SK-N-MC (cell line): ENCODE measurements around the gene AUTS2.

ENCODE experiments used
- EZH2 ChIP-seq: fragments of 200-600 bp; sonication (generic); IDR thresholded peaks from one replicate; pipeline ENCODE4 v1.6.1; 2017; ENCODE audit warnings: antibody characterized with exemption
- FOXP2 ChIP-seq: optimal IDR thresholded peaks from 2 replicates; pipeline ENCODE3; 2011; ENCODE audit warnings: mild to moderate bottlenecking, moderate library complexity; ENCODE audit not compliant: insufficient read depth; ENCODE audit errors: extremely low read length, control extremely low read depth
- POLR2AphosphoS5 ChIP-seq: IDR thresholded peaks from 2 replicates; pipeline ENCODE4 v1.6.1; 2012; ENCODE audit warnings: mild to moderate bottlenecking, low read depth, low read length, borderline replicate concordance

- TF ChIP-seq EZH2 (no peak), POLR2AphosphoS5 (no peak), FOXP2 (no peak)
Observed at GRCh38 chr7:70314221-70314620, 715.9 kb downstream of the AUTS2 start.
